Stomach (tissue), 9 donors: ENCODE results near the gene LRRTM4. TPM values are rescaled to one million over a fixed set of nuclear protein-coding genes. Genes with fewer than 3 reads are reported as not detected.

Experiments used
- DNase-seq, 2 donors: peaks; one replicate each; pipeline versions ENCODE4 v3.0.0 to v3.0.0-alpha.2; 2013 to 2019
- H3K27ac ChIP-seq, 5 donors: fragments of 200-600 bp in 4 of 5; sonication (generic) in 4 of 5; one replicate each; pipeline ENCODE4 v1.5.1; 2013 to 2019; ENCODE audit warnings: mild to moderate bottlenecking in 1 of 5, moderate library complexity in 1 of 5
- H3K27me3 ChIP-seq, 3 donors: fragments of 200-600 bp; sonication (generic); one replicate each; pipeline ENCODE4 v1.5.1; 2017 to 2019; ENCODE audit warnings: mixed run types in 1 of 3
- H3K36me3 ChIP-seq, 4 donors: fragments of 200-600 bp; sonication (generic); 1 replicate in 3 of 4; 2 replicates in 1 of 4; pipeline ENCODE4 v1.5.1; 2016 to 2019
- H3K4me1 ChIP-seq, 4 donors: fragments of 200-600 bp; sonication (generic); one replicate each; pipeline ENCODE4 v1.5.1; 2016 to 2019
- H3K4me3 ChIP-seq, 4 donors: fragments of 200-600 bp; sonication (generic) in 3 of 4; one replicate each; pipeline ENCODE4 v1.5.1; 2016 to 2019; ENCODE audit warnings: mild to moderate bottlenecking in 1 of 4
- H3K9me3 ChIP-seq, 4 donors: fragments of 200-600 bp; sonication (generic); one replicate each; pipeline ENCODE4 v1.5.1; 2016 to 2019
- EP300 ChIP-seq: sonication (generic); formaldehyde crosslinking; IDR thresholded peaks from one replicate; pipeline ENCODE4 v1.6.1; 2017; ENCODE audit warnings: antibody characterized with exemption
- POLR2A ChIP-seq, 4 donors: fragments of 450-650 bp; IDR thresholded peaks; one replicate each; pipeline ENCODE4 v1.6.1; 2016; ENCODE audit warnings: antibody characterized with exemption in 4 of 4, control low read depth in 2 of 4, mild to moderate bottlenecking in 1 of 4, moderate library complexity in 1 of 4
- POLR2AphosphoS5 ChIP-seq, 3 donors: sonication (generic); formaldehyde crosslinking; IDR thresholded peaks; one replicate each; pipeline ENCODE4 v1.6.1; 2016; ENCODE audit warnings: antibody characterized with exemption in 3 of 3
- WGBS, 5 donors: extraction: QIAGEN DNeasy Blood & Tissue Kit in 3 of 5; methylation state at CpG; one replicate each; pipeline versions ENCODE4 v1.1.5 to v1.1.7; 2013 to 2018; 5-methylcytosine and 5-hydroxymethylcytosine counted together
- intact Hi-C: fragments of 100-400 bp; cut with DNase I; formaldehyde crosslinking; loops from one replicate; pipeline ENCODE4 v1.15.1; 2023; ENCODE audit warnings: low total_unique reads
- polyA plus RNA-seq, 3 donors: library from polyadenylated mRNA; stranded (reverse); fragments of 200-250 nt; gene quantifications; one replicate each; pipeline ENCODE4 v1.2.3, GENCODE V29; 2013
- total RNA-seq, 5 donors: library from RNA; depleted of rRNA; stranded (reverse); fragments of >200 nt; gene quantifications; one replicate each; pipeline versions ENCODE4 v1.1.0 to v1.2.3, GENCODE V29; 2014 to 2016
- TF ChIP-seq, protein P1 (sequence below), 7 experiments: fragments of 450-650 bp in 4 of 7; fragments of 200-600 bp in 3 of 7; sonication (generic) in 3 of 7; IDR thresholded peaks; one replicate each; pipeline ENCODE4 v1.5.1; 2016 to 2019; ENCODE audit warnings: antibody characterized with exemption in 7 of 7, control low read depth in 2 of 7, mild to moderate bottlenecking in 1 of 7
- donor health status: healthy with polysubstance abuse.
- donor health status: Bipolar disorder and iron deficiency.
- donor health status: healthy.

The LRRTM4 gene
- total and polyA plus RNA-seq, 8 donors: 0.13 to 2.2 (median 0.19) TPM; not detected in 5

DNA sequence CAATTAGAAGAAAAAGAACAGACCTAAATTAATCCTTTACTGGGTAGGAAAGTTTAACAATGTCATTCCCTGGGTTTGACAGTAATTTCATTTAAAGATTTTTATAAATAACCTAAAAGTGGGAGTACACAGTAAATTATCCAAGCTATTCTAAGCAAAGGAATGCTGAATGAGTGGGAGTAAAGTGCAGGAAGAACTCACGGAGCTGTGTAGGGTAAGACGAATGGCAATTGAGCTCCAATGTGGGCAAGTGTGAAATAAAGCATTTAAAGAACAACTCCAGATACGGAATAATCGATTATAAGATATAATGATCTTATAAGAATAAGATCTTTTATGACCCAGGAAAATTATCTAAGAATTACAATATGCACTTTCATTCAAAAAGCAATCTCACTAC is 93.2 kb downstream of the LRRTM4 start:
- 77 to 87% (median 86%) methylated on average over 4 of the region's 4 CpGs for WGBS, 5 donors
- no peak for DNase-seq
- intact Hi-C loops: no loop called here
- H3K4me3 ChIP-seq: no peak overlapping the region
- peaks cover 0 to 11% (median 0%) of the 10 kb centered on the region in 4 donors for H3K9me3 ChIP-seq
- no peak for TF ChIP-seq POLR2AphosphoS5 (IDR thresholded peaks at IDR 0.05)
- TF ChIP-seq POLR2A (IDR thresholded peaks at IDR 0.05): no peak
- TF ChIP-seq EP300: no peak
- H3K27ac ChIP-seq: no peak overlapping the region
- no peaks in the 10 kb centered on the region for H3K27me3 ChIP-seq
- H3K4me1 ChIP-seq: no peaks in the 10 kb centered on the region
- no peaks in the 10 kb centered on the region for H3K36me3 ChIP-seq

DNA sequence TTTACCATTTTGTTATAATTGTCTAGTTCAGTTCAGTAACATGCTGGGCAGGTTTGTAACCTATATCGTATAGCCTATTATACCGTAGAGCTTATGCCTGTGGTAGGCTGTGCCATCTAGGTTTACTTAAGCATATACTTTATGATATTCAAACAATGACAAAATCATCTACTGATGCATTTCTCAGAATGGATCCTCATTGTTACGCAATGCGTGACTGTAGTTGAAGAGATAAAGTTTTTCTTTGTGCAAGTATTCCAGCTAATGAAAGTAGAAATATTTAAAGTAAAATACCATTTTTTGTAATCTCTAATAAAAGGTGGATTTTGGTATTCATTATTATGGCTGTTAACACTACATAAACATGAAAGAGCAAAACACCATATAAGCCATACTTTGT is 100.2 kb downstream of the LRRTM4 start:
- H3K9me3 ChIP-seq: peaks cover 0 to 4% (median 0%) of the 10 kb centered on the region in 4 donors
- DNase-seq: no peak
- no peaks in the 10 kb centered on the region for H3K4me1 ChIP-seq
- no peaks in the 10 kb centered on the region for H3K36me3 ChIP-seq
- H3K27me3 ChIP-seq: no peaks in the 10 kb centered on the region
- 95 to 96% (median 96%) methylated on average over 4 of the region's 4 CpGs for WGBS, 5 donors
- H3K4me3 ChIP-seq: no peak overlapping the region
- no peak for TF ChIP-seq POLR2A (IDR thresholded peaks at IDR 0.05)
- TF ChIP-seq, protein P1, sequence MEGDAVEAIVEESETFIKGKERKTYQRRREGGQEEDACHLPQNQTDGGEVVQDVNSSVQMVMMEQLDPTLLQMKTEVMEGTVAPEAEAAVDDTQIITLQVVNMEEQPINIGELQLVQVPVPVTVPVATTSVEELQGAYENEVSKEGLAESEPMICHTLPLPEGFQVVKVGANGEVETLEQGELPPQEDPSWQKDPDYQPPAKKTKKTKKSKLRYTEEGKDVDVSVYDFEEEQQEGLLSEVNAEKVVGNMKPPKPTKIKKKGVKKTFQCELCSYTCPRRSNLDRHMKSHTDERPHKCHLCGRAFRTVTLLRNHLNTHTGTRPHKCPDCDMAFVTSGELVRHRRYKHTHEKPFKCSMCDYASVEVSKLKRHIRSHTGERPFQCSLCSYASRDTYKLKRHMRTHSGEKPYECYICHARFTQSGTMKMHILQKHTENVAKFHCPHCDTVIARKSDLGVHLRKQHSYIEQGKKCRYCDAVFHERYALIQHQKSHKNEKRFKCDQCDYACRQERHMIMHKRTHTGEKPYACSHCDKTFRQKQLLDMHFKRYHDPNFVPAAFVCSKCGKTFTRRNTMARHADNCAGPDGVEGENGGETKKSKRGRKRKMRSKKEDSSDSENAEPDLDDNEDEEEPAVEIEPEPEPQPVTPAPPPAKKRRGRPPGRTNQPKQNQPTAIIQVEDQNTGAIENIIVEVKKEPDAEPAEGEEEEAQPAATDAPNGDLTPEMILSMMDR (IDR thresholded peaks at IDR 0.05): no peak
- TF ChIP-seq EP300: no peak
- no peak for TF ChIP-seq POLR2AphosphoS5 (IDR thresholded peaks at IDR 0.05)
- H3K27ac ChIP-seq: no peak overlapping the region
- intact Hi-C loops: no loop called here

DNA sequence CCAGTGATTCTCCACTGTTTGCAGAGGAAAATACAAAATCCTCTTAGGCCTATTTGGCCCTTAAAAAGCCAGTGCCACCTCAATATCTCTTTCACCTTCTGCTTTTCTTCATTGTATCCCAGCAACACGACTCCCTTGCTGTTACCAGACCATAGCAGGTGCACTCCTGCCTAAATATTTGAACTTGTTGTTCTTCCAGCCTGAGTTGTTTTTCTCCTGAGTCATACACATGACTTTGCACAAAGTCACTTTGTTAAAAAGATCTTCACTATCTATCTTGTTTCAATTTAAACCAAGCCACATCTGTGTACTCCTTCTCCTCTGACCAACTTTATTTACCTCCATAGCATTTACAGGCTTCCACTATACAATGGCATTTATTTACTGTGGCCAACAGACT is 103.6 kb downstream of the LRRTM4 start:
- intact Hi-C loops: no loop called here
- TF ChIP-seq, protein P1 (IDR thresholded peaks at IDR 0.05): no peak
- TF ChIP-seq EP300 (no peak), POLR2AphosphoS5 (IDR thresholded peaks at IDR 0.05) (no peak), POLR2A (IDR thresholded peaks at IDR 0.05) (no peak)
- no peaks in the 10 kb centered on the region for H3K36me3 ChIP-seq
- H3K27ac ChIP-seq: no peak overlapping the region
- no peaks in the 10 kb centered on the region for H3K4me1 ChIP-seq
- no peaks in the 10 kb centered on the region for H3K27me3 ChIP-seq
- peak in 1 of 2 donors; percentile 3 for DNase-seq
- H3K9me3 ChIP-seq: peaks cover 0 to 4% (median 0%) of the 10 kb centered on the region in 4 donors
- WGBS, 5 donors: 19 to 40% (median 36%) methylated on average over 1 of the region's 1 CpG
- H3K4me3 ChIP-seq: no peak overlapping the region

DNA sequence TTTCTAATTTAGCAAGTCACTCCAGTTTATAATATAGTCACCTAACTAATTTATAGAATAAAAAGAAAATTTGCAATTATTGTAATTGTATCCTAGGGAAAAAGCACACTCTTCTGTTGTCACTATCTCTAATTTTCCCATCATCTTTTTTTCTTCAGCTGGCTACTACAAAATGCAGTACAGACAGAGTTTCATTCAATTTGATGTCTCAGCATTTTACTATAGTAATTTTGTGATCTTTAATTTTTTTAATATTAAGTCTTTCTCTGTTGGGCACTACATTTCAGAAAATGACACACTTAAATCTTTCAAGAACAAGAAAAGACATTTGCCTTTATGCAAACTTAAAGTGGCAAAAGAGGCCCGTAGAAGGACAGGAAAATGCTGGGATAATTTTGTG is 118.0 kb downstream of the LRRTM4 start:
- DNase-seq: no peak
- WGBS, 5 donors: 82 to 93% (median 86%) methylated on average over 1 of the region's 1 CpG
- TF ChIP-seq, protein P1 (IDR thresholded peaks at IDR 0.05): no peak
- TF ChIP-seq POLR2A (IDR thresholded peaks at IDR 0.05) (no peak), POLR2AphosphoS5 (IDR thresholded peaks at IDR 0.05) (no peak), EP300 (no peak)
- Histone ChIP-seq H3K27me3 (no peaks in the 10 kb centered on the region), H3K4me1 (no peaks in the 10 kb centered on the region), H3K4me3 (no peak overlapping the region), H3K27ac (no peak overlapping the region), H3K36me3 (no peaks in the 10 kb centered on the region), H3K9me3 (no peaks in the 10 kb centered on the region)
- intact Hi-C loops: no loop called here

DNA sequence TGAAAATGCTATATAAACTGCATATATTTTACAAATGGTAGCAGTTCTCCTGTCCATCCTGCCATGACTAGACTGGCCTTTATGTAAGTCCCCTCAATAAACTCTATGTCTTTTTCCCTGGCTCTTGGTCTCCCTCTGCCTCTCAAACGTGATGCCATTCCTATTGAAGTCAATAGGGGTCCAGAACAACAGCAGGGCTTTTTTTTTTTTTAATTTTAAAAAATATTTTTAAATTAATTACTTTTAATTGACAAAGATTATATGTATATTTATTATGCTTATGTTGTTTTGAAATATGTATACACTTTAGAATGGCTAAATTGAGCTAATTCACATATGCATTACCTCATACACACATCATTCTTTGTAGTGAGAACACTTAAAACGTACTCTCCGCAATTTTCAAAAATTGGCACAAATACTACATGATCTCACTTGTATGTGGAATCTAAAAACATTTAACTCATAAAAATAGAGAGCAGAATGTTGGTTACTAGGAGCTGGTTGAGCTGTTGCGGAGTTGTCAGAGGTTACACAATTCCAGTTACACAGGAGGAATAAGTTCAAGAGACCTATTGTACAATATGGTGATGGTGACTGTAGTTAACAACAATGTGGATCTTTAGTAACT is 123.1 kb downstream of the LRRTM4 start:
- intact Hi-C loops: no loop called here
- DNase-seq: peak in 1 of 2 donors; percentile 2
- H3K27ac ChIP-seq: no peak overlapping the region
- no peaks in the 10 kb centered on the region for H3K4me1 ChIP-seq
- 64 to 70% (median 70%) methylated on average over 4 of the region's 4 CpGs for WGBS, 5 donors
- H3K27me3 ChIP-seq: no peaks in the 10 kb centered on the region
- no peak overlapping the region for H3K4me3 ChIP-seq
- no peaks in the 10 kb centered on the region for H3K9me3 ChIP-seq
- TF ChIP-seq POLR2A (IDR thresholded peaks at IDR 0.05) (no peak), EP300 (no peak), POLR2AphosphoS5 (IDR thresholded peaks at IDR 0.05) (no peak)
- TF ChIP-seq, protein P1 (IDR thresholded peaks at IDR 0.05): no peak
- H3K36me3 ChIP-seq: no peaks in the 10 kb centered on the region
